Stomach (tissue), 4 donors: ENCODE results near the gene NARS2.

ENCODE experiments used
- EP300 ChIP-seq: sonication (generic); formaldehyde crosslinking; IDR thresholded peaks from one replicate; pipeline ENCODE4 v1.6.1; 2017; ENCODE audit warnings: antibody characterized with exemption
- POLR2A ChIP-seq, 4 donors: fragments of 450-650 bp; IDR thresholded peaks; one replicate each; pipeline ENCODE4 v1.6.1; 2016; ENCODE audit warnings: antibody characterized with exemption in 4 of 4, control low read depth in 2 of 4, mild to moderate bottlenecking in 1 of 4, moderate library complexity in 1 of 4
- POLR2AphosphoS5 ChIP-seq, 3 donors: sonication (generic); formaldehyde crosslinking; IDR thresholded peaks; one replicate each; pipeline ENCODE4 v1.6.1; 2016; ENCODE audit warnings: antibody characterized with exemption in 3 of 3
- TF ChIP-seq, protein P1 (sequence below), 7 experiments: fragments of 450-650 bp in 4 of 7; fragments of 200-600 bp in 3 of 7; sonication (generic) in 3 of 7; IDR thresholded peaks; one replicate each; pipeline ENCODE4 v1.5.1; 2016 to 2019; ENCODE audit warnings: antibody characterized with exemption in 7 of 7, control low read depth in 2 of 7, mild to moderate bottlenecking in 1 of 7

DNA sequence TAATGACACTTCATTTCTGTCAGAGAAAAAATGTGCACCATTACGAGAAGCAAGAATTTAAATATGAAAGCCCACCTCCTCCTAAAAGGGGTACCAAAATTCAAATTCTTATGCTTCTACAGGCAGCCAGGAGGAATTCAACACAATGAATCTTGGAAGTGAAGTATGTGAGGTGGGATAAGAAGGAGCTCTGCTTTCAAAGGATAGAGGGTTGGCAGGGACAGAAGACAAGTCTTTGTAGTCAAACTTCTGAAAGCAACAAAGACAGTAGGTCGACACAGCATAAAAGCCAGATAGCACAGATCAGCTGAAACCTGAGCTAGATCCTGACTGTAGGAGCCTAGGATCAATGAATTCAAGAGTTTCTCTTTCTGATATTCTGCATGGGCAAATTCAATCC, 17.4 kb downstream of the NARS2 start:
- TF ChIP-seq EP300 (no peak), POLR2A (IDR thresholded peaks at IDR 0.05) (no peak), POLR2AphosphoS5 (IDR thresholded peaks at IDR 0.05) (no peak)
- TF ChIP-seq, protein P1, sequence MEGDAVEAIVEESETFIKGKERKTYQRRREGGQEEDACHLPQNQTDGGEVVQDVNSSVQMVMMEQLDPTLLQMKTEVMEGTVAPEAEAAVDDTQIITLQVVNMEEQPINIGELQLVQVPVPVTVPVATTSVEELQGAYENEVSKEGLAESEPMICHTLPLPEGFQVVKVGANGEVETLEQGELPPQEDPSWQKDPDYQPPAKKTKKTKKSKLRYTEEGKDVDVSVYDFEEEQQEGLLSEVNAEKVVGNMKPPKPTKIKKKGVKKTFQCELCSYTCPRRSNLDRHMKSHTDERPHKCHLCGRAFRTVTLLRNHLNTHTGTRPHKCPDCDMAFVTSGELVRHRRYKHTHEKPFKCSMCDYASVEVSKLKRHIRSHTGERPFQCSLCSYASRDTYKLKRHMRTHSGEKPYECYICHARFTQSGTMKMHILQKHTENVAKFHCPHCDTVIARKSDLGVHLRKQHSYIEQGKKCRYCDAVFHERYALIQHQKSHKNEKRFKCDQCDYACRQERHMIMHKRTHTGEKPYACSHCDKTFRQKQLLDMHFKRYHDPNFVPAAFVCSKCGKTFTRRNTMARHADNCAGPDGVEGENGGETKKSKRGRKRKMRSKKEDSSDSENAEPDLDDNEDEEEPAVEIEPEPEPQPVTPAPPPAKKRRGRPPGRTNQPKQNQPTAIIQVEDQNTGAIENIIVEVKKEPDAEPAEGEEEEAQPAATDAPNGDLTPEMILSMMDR (IDR thresholded peaks at IDR 0.05): no peak
